ENCODE results near the gene SSTR5.
"Not testable (repeated sequence)": the region's sequence is repeated elsewhere in the genome, so short reads cannot be mapped to it uniquely, and the experiment has no call there.

SSTR5 gene

GRCh38 chr16:1090620-1091587, 18.4 kb downstream of the SSTR5 start:
- DNase-seq (ENCODE audit: low read depth in 2 of 2), result no peak

- DNase-seq (ENCODE audit: low read depth in 2 of 2), result no peak
Observed at GRCh38 chr16:1091992-1092552, 19.5 kb downstream of the SSTR5 start.

DNA sequence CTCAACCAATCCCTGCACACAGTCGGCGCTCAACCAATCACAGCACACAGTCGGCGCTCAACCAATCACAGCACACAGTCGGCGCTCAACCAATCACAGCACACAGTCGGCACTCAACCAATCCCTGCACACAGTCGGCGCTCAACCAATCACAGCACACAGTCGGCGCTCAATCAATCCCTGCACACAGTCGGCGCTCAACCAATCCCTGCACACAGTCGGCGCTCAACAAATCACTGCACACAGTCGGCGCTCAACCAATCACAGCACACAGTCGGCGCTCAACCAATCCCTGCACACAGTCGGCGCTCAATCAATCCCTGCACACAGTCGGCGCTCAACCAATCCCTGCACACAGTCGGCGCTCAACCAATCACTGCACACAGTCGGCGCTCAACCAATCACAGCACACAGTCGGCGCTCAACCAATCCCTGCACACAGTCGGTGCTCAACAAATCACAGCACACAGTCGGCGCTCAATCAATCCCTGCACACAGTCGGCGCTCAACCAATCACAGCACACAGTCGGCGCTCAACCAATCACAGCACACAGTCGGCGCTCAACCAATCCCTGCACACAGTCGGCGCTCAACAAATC, 20.2 kb downstream of the SSTR5 start:
- DNase-seq (ENCODE audit: low read depth in 2 of 2), result not testable (repeated sequence)

DNA sequence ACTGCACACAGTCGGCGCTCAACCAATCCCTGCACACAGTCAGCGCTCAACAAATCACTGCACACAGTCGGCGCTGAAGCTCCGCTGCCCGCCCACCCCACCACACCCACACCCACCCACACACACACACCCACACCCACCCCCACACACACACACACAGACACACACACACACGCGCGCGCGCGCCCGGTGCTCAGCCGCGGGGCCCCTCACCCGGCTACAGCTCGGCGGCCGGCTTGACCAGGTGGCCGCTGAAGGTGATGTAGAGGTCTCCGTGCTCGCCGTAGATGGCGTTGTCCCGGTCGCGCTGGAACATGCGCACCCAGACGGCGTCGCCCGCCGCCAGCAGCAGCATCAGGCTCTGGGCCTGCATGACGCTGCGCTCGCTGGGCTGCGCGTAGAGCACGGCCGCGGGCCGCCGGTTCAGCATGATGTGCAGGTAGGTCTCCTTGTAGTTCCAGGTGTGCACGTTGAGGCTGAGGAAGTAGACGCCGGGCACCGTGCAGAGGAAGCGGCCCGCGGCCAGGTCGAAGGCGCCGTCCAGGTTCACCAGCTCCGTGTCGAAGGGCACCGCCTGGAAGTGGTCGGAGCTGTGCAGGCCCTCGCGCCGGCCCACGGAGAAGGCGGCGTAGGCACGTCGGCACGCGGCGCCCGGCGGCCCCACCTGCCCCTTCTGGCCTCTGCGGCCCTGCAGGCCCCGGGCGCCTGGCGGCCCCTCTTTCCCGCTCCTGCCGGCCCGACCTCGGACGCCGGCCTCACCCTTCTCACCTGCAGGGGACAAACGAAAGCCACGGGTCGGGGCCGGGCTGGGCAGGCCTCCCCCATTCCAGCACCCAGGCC, 21.0 kb downstream of the SSTR5 start:
- DNase-seq (ENCODE audit: low read depth in 2 of 2), result no peak

DNA sequence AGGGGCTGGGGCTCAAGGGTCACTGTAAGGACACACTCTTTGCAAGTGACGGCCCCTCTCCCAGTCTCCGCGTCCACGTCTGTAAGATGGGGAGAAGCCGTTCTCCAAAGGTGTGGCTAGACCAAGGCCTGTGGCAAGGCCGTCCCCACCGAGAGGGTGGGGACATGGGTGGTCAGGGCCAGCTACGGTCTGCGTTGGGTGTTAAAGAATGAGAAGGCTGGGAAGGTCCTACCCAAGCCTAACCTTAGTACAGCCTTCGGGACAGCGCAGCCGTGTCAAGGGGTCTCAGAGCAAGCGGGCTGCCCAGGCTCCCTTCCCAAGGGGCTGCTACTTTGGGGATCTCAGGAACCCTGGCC, 21.6 kb downstream of the SSTR5 start:
- no peak for DNase-seq (ENCODE audit: low read depth in 2 of 2)

GRCh38 chr16:1094601-1095449, 22.3 kb downstream of the SSTR5 start:
- no peak for DNase-seq (ENCODE audit: low read depth in 2 of 2)

DNA sequence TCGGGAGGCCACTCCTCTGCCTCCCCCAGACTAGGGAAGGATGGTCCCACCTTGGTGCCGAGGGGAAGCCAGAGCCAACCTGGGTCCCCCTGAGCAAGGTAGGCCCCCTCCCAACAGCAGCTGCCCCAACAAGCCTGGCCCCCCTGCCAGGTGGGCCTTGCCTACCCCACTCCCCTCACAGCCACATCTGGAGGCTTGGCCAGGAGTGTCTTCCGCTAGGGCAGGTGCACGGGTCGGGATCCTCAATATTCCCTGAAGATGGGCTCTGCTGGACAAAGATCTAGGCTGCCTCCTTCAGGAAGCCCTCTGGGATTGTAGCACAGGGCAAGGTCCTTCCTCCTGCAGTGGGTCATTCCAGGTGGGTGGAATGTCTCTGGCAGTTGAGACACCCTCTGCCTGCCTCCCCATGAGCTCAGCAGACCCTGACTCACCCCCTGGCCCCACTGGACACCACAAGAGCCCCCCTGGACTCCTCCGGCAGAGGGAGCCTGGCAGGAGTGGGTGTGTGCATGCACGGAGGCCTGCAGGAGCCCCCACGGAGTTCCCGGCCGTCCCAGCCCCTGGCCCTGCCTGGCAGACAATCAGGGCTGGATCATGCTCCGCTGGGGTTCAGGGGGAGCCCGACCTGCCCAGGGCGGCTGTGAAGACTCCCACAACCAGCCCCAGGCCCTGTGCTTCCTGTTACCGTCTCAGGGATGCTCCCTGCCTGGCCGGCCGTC, 23.1 kb downstream of the SSTR5 start:
- no peak for DNase-seq (ENCODE audit: low read depth in 2 of 2)

GRCh38 chr16:1096169-1097082, 23.9 kb downstream of the SSTR5 start, which contains the start of gene C1QTNF8:
Gene C1QTNF8, minus strand, starts transcription at chr16:1096244. Its CDS starts 1,322 bp downstream, at chr16:1094922.
- no peak for DNase-seq (ENCODE audit: low read depth in 2 of 2)

- DNase-seq (ENCODE audit: low read depth in 2 of 2), result no peak
Observed at GRCh38 chr16:1097156-1097555, 24.6 kb downstream of the SSTR5 start.

GRCh38 chr16:1097800-1098199, 25.3 kb downstream of the SSTR5 start:
- DNase-seq (ENCODE audit: low read depth in 2 of 2), result no peak

DNA sequence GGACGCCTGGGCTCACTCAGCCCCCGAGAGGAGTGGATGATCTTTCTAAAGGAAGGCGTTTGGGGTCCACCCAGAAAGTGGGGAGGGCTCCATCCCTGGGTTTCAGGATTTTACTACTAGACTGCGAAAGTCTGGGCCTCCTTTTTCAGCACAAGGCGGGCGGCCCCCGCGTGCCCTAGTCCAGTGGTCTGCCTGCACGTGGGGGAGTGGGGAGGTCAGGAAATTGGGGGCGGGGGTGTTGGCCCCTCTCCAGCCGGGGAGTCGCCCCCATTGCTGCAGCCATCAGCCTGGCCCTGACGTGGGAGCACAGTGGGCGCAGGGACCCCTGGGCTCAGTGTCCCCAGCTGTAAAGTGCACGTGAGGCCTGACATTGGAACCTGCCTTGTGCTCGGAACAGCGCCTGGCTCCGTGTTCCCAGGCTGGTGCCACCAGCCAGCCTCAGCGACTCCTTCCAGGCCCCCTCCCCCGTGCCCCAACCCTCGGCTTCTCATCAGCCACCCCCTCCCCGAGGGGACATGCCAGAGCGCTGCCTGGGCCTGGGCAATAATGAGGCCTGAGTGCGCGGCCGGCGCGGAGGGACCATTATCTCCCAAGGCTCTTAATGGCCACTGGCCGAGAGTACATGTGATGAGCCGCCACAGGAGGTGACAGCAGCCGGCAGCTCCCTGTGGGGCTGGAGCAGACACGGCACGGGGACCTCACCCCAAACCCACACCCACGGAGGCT, 25.9 kb downstream of the SSTR5 start:
- no peak for DNase-seq (ENCODE audit: low read depth in 2 of 2)

DNA sequence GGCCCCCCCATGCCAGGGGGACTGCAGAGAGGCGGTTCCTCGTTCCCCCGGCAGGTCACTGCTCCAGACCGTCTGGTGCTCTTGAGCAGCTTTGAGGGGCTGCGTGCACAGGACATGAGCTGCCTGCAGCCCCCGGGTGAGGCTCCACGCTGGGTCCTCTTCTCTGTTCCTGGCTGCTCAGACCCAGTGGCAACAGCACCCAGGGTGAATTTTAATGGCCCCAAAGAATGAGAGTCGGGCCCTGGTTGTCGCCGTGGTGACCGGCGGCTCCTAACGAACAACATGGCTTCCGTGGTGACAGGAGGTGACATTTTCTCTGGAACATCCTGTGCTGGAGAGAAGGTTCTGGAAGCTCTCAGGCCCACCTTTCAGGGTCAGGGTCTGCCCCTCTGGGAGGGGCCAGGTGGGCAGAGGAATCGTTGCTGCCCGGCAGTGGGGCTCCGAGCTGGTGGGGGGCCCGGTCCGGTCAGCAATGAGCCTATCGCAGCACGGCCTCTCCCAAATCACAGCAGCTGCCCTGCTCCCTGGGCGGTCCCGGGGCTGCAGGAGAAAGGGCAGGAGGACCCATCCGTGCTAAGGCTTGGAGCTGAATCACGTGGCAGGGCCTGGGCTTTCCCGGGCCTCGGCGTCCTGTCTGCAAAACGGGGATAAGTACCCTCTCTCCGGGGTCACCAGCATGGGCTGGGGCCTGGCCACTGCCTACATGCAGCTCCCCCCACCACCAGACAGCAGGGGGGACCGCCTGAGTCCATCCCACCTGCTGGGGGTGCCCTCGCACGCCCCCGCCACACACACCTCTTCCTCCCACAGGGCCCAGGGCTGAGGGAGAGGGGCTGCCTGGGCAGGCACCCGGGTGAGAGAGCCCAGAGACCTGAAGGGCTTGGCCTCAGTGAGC, 26.9 kb downstream of the SSTR5 start:
- no peak for DNase-seq (ENCODE audit: low read depth in 2 of 2)

- DNase-seq (ENCODE audit: low read depth in 2 of 2), result no peak
Observed at GRCh38 chr16:1100084-1100800, 27.7 kb downstream of the SSTR5 start.

DNA sequence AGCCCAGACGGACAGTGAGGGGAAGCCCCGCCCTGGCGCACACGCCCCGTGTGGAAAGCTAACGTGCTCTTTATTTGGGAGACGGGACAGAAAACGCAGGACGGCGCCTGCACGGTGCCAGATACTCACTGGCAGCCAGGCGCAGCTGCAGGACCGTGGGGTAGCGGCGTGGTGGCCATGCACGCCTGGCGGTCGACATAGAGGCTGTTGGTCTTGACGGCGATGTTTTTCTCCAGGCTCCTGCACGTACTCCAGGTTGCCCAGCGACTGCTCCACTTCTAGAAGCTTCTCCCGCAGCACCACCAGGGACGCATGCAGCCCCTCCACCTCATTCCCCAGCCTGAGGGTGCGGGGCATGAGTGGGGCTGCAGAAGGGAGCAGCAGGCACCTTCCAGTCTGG, 28.6 kb downstream of the SSTR5 start:
- no peak for DNase-seq (ENCODE audit: low read depth in 2 of 2)

DNA sequence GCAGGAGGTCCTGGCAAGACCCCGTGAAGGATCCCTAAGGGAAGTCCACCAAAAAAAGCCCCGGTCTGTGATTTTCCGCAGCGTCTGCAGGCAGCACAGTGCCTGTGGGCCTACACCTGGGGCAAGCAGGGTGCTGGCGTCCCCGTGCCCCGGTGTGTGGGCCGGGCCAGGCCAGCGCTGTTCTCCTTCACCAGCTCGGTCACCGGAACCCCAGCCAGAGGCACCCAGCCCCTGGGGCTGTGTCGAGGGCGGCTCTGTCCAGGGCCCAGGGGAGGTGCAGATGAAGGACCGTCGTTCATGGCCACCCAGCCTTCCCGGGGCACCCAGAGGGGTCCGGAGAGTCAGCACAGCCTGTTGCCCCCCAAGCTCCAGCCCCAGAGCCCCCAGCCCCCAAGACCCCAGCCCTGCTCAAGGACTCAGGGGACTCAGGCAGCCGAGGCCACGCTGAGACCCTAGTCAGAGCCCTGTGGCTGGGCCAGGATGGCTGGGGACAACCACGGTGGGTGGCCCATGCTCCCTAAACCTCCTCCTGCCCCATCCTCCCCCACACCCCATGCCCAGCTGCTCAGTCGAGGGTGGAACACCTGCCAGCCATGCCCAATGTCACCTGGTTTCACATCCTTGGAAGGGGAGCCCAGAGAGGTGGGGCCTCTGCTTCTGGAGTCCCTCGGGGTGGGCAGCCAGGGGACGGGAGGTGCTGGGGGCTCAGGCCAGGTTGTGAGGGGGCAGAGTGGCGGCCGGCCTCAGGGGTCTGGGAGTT, 29.2 kb downstream of the SSTR5 start:
- DNase-seq (ENCODE audit: low read depth in 2 of 2), result no peak

- no peak for DNase-seq (ENCODE audit: low read depth in 2 of 2)
Observed at GRCh38 chr16:1102333-1102700, 29.8 kb downstream of the SSTR5 start.

Measured in stimulated activated CD4-positive, alpha-beta T cell treated with anti-CD3 and anti-CD28 coated beads, Interleukin-1b, Interleukin-23, amount 100 ng/mL, for 1 hour (primary cell).